Tibial nerve (tissue), 3 donors: ENCODE data around the gene FAM78A.

Experiments used
- POLR2A ChIP-seq, 2 donors: fragments of 450-650 bp; IDR thresholded peaks; one replicate each; pipeline ENCODE4 v1.6.1; 2017; ENCODE audit warnings: antibody characterized with exemption in 2 of 2, mild to moderate bottlenecking in 2 of 2, moderate library complexity in 2 of 2
- TF ChIP-seq, protein P1 (sequence below), 5 experiments: fragments of 200-600 bp in 3 of 5; fragments of 450-650 bp in 2 of 5; sonication (generic) in 3 of 5; IDR thresholded peaks; one replicate each; pipeline ENCODE4 v1.5.1; 2016 to 2019; ENCODE audit warnings: antibody characterized with exemption in 5 of 5, mild to moderate bottlenecking in 3 of 5, moderate library complexity in 2 of 5

DNA sequence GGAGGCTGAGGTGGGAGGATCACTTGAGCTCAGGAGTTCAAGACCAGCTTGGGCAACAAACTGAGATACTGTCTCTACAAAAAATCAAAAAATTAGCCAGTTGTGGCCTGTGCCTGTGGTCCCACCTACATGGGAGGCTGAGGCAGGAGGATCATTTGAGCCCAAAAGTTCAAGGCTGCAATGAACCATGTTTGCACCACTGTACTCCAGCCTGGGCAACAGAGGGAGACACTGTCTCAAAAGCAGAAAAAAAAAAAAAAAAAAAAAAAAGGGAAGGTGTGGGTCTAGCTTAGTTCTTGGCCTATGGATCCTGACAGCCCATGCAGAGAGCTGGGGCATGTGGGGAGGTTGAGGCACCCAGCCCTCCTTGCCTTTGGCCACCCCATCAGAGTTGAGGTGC lies 24.1 kb upstream of the FAM78A start:
- no peak for TF ChIP-seq POLR2A (IDR thresholded peaks at IDR 0.05)
- TF ChIP-seq, protein P1, sequence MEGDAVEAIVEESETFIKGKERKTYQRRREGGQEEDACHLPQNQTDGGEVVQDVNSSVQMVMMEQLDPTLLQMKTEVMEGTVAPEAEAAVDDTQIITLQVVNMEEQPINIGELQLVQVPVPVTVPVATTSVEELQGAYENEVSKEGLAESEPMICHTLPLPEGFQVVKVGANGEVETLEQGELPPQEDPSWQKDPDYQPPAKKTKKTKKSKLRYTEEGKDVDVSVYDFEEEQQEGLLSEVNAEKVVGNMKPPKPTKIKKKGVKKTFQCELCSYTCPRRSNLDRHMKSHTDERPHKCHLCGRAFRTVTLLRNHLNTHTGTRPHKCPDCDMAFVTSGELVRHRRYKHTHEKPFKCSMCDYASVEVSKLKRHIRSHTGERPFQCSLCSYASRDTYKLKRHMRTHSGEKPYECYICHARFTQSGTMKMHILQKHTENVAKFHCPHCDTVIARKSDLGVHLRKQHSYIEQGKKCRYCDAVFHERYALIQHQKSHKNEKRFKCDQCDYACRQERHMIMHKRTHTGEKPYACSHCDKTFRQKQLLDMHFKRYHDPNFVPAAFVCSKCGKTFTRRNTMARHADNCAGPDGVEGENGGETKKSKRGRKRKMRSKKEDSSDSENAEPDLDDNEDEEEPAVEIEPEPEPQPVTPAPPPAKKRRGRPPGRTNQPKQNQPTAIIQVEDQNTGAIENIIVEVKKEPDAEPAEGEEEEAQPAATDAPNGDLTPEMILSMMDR (IDR thresholded peaks at IDR 0.05) = no peak
